OCI-LY3 (cell line): ENCODE results near the gene TTL.

Source experiments
- CTCF ChIP-seq: fragments of 200-600, 300-600 bp; sonication (generic); IDR thresholded peaks from 2 replicates; pipeline ENCODE4 v1.5.1; 2014; ENCODE audit warnings: antibody characterized with exemption, low read length, low read depth
- EZH2phosphoT487 ChIP-seq: fragments of 200-600 bp; shearing (Covaris generic); IDR thresholded peaks from 2 replicates; pipeline ENCODE4 v1.6.1; 2018; ENCODE audit warnings: antibody characterized with exemption, mixed run types, low read depth

- TF ChIP-seq EZH2phosphoT487 (no peak), CTCF (no peak)
Measured at GRCh38 chr2:112528541-112528940, 46.6 kb downstream of the TTL start.
